ENCODE results near the gene KCNK4. TPM values are rescaled to one million over a fixed set of nuclear protein-coding genes. Genes with fewer than 3 reads are reported as not detected.

KCNK4 gene
- total RNA-seq, 1 donor from 2014 or later: not detected

DNA sequence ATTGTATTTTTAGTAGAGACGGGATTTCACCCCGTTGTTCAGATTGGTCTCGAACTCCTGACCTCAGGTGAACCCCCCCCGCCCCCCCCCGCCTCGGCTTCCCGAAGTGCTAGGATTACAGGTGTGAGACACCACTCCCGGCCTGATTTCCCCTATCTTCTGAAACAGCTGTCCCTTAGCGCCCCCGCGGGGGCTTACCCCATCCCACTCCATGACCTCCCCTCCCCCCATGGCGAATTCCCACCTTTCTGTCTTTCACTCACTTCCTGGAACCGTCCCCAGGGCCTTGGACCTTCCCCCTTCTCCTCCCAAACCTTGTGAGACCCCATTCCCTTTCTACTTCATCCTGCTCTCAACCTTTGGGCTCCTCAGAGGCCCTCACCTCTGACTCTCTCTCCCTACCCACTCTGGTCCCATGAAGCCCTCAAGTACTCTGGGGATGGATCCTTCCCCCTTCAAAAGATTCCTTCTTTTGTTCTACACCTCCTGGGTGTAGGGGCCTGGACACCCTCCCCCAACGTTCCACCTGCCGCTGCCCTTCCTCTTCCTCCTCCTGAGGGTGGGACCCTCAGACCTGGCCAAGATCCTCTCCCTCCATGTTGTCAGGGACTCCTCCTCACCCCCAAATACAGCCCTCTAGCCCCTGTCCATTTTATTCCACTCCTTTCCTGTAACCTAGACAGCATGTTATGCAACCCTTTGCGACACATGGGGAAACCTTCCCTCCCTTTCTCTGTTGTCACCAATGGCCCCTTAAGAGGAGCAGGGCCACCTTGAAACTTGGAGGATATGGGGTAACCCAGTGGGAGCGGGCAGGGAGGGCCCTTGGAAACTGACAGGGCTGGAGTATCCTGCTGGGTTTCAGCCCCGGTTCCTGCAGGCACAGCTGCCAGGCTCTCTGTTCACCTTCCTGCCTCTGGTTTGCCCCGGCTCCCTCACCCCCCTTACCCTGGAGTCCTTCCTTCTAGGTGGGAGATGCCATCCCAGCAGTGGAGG is 28.0 kb downstream of the KCNK4 start:
- no peaks in the 10 kb centered on the region for H3K9me3 ChIP-seq (replicated peaks)
- no peak for TF ChIP-seq CTCF (IDR thresholded peaks at IDR 0.05; ENCODE audit: borderline replicate concordance)
- no peaks in the 10 kb centered on the region for H3K27me3 ChIP-seq (ENCODE audit: low read depth)
- H3K27ac ChIP-seq (replicated peaks): peak overlapping the region; percentile 100
- intact Hi-C loops (cut with micrococcal nuclease): no loop called here
- H3K36me3 ChIP-seq: peaks cover 38% of the 10 kb centered on the region
- peaks cover 52% of the 10 kb centered on the region for H3K4me1 ChIP-seq
- peak overlapping the region; percentile 82 for H3K4me3 ChIP-seq
- DNase-seq: no peak

- no peaks in the 10 kb centered on the region for H3K27me3 ChIP-seq (ENCODE audit: low read depth)
- DNase-seq: no peak
- no peaks in the 10 kb centered on the region for H3K9me3 ChIP-seq (replicated peaks)
- TF ChIP-seq CTCF (IDR thresholded peaks at IDR 0.05; ENCODE audit: borderline replicate concordance): no peak
- peaks cover 23% of the 10 kb centered on the region for H3K36me3 ChIP-seq
- no peak overlapping the region for H3K27ac ChIP-seq (replicated peaks)
- intact Hi-C loops (cut with micrococcal nuclease): no loop called here
- no peak overlapping the region for H3K4me3 ChIP-seq
- peaks cover 37% of the 10 kb centered on the region for H3K4me1 ChIP-seq
Measured at GRCh38 chr11:64320556-64320955, 29.5 kb downstream of the KCNK4 start.

GRCh38 chr11:64321026-64321425 is 29.9 kb downstream of the KCNK4 start:
- no peak for DNase-seq
- no peaks in the 10 kb centered on the region for H3K27me3 ChIP-seq (ENCODE audit: low read depth)
- H3K36me3 ChIP-seq: peaks cover 19% of the 10 kb centered on the region
- H3K4me1 ChIP-seq: peaks cover 33% of the 10 kb centered on the region
- no peak overlapping the region for H3K27ac ChIP-seq (replicated peaks)
- H3K9me3 ChIP-seq (replicated peaks): no peaks in the 10 kb centered on the region
- no peak overlapping the region for H3K4me3 ChIP-seq
- TF ChIP-seq CTCF (IDR thresholded peaks at IDR 0.05; ENCODE audit: borderline replicate concordance): no peak
- intact Hi-C loops (cut with micrococcal nuclease): no loop called here

GRCh38 chr11:64321533-64321932 is 30.4 kb downstream of the KCNK4 start:
- no peak for TF ChIP-seq CTCF (IDR thresholded peaks at IDR 0.05; ENCODE audit: borderline replicate concordance)
- no peaks in the 10 kb centered on the region for H3K27me3 ChIP-seq (ENCODE audit: low read depth)
- intact Hi-C loops (cut with micrococcal nuclease): no loop called here

DNA sequence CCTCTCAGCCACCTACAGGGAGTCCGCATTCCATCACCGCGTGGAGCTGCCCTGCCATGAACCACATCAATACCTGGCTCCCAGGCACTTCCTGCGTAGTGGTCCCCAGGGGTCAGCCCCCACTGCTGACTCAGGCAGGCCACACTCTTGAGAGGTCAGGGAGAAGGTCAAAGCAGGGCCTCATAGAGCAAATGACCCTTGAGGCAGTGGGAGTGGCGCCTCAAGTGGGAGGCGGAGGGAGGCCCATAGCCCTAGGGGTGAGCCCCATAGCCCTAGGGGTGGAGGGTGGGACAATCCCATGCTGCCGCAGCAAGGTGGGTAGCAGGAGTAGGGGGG is 31.8 kb downstream of the KCNK4 start:
- Histone ChIP-seq H3K4me1 (peaks cover 16% of the 10 kb centered on the region), H3K9me3 (replicated peaks) (peaks cover 6% of the 10 kb centered on the region), H3K27ac (replicated peaks) (no peak overlapping the region), H3K36me3 (peaks cover 14% of the 10 kb centered on the region), H3K27me3 (ENCODE audit: low read depth) (no peaks in the 10 kb centered on the region), H3K4me3 (no peak overlapping the region)
- TF ChIP-seq CTCF (IDR thresholded peaks at IDR 0.05; ENCODE audit: borderline replicate concordance): no peak
- intact Hi-C loops (cut with micrococcal nuclease): no loop called here
- no peak for DNase-seq

More at GRCh38 chr11:64321533-64321932, 30.4 kb downstream of the KCNK4 start:
- peaks cover 14% of the 10 kb centered on the region for H3K36me3 ChIP-seq
- H3K9me3 ChIP-seq (replicated peaks): no peaks in the 10 kb centered on the region
- peaks cover 28% of the 10 kb centered on the region for H3K4me1 ChIP-seq
- no peak for DNase-seq
- H3K27ac ChIP-seq (replicated peaks): no peak overlapping the region
- no peak overlapping the region for H3K4me3 ChIP-seq

Measured in left ventricle myocardium inferior (tissue), 1 donor.